HG03159 (cell line): ENCODE measurements around the gene EGR2.
"Not testable (repeated sequence)": the region's sequence is repeated elsewhere in the genome, so short reads cannot be mapped to it uniquely, and the experiment has no call there.

Source experiments
- ATAC-seq: cut with Tn5 transposase; IDR thresholded peaks from one replicate; pipeline ENCODE4 v1.9.1; 2021; ENCODE audit warnings: mild to moderate bottlenecking, moderate library complexity; ENCODE audit not compliant: unreplicated experiment

EGR2 gene

GRCh38 chr10:62795762-62796161, 20.4 kb downstream of the EGR2 start:
- no peak for ATAC-seq

- ATAC-seq = no peak
These were observed 21.1 kb downstream of the EGR2 start for GRCh38 chr10:62795100-62795499.

- no peak for ATAC-seq
These were observed 21.9 kb downstream of the EGR2 start for GRCh38 chr10:62794306-62794705.

- no peak for ATAC-seq
These were observed 23.9 kb downstream of the EGR2 start for GRCh38 chr10:62792261-62792660.

- ATAC-seq = no peak
These were observed 25.6 kb downstream of the EGR2 start for GRCh38 chr10:62790571-62790970.

GRCh38 chr10:62790019-62790555, 26.1 kb downstream of the EGR2 start:
- no peak for ATAC-seq

- ATAC-seq = no peak
These were observed 27.2 kb downstream of the EGR2 start for GRCh38 chr10:62788861-62789467.

- not testable (repeated sequence) for ATAC-seq
These were observed 27.9 kb downstream of the EGR2 start for GRCh38 chr10:62788285-62788684.

- ATAC-seq = not testable (repeated sequence)
These were observed 31.6 kb downstream of the EGR2 start for GRCh38 chr10:62784537-62784936.

GRCh38 chr10:62779487-62780248, 36.5 kb downstream of the EGR2 start:
- ATAC-seq = peak; percentile 93

GRCh38 chr10:62778125-62778524, 38.0 kb downstream of the EGR2 start:
- no peak for ATAC-seq

- no peak for ATAC-seq
These were observed 43.8 kb downstream of the EGR2 start for GRCh38 chr10:62772186-62772974.

- peak; percentile 65 for ATAC-seq
These were observed 46.5 kb downstream of the EGR2 start for GRCh38 chr10:62769574-62770242.

- ATAC-seq = no peak
These were observed 49.8 kb downstream of the EGR2 start for GRCh38 chr10:62766386-62766785.

GRCh38 chr10:62765726-62766125, 50.4 kb downstream of the EGR2 start:
- no peak for ATAC-seq

GRCh38 chr10:62764011-62764410, 52.2 kb downstream of the EGR2 start:
- no peak for ATAC-seq

- ATAC-seq = no peak
These were observed 53.0 kb downstream of the EGR2 start for GRCh38 chr10:62763155-62763554.
